HUDEP-2 (cell line): ENCODE results near the gene ADGRL3.

Source experiments
- DNase-seq, 76 experiments: peaks; one replicate each; lab custom pipeline; 2025; ENCODE audit not compliant: unreplicated experiment in 76 of 76; lab: John Stamatoyannopoulos, UW

Gene ADGRL3

DNA sequence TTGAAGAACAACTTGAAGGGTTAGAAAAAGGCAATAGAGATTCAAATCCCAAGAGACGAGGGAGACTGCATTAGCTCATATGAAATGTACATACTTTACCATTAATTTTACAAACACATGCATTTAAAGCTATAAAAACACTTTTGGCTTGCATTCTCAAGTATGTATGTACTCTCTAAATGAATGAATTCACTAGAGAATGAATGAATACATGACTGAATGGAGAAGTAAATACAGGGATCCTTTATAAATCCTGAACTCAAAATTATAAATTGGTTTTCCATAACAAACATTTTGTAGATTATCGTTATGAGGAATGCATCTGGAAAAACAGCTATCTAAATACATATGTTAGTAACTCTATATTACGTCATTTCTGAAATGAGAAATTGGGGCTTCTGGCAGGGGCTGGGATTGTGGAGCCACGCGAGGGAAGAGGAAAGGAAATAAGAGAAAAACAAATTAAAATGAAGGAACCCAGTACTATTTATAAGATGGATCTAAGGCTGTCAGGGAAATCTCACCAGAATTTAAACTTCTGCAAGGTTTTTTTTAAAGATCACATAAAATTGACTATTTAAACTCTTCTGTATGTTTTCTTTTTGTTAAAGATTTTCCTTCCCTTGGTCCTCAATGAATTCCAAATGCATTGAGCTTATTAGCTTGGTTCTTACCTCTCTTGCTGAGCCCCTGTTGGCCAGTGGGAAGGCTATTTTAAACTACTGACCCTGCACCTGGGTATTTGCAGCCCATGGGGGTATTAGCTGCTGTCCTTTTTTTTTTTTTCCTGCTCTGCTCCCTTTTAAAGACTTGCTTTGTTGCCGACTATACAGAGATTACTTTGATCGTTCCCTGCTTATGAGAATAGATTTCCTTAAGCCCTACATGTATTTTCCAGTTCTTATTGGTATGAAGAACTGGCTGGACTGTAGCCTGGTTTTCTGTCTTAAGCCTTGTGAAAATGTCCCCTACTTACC, 207.8 kb downstream of the ADGRL3 start:
- no peak for DNase-seq

DNA sequence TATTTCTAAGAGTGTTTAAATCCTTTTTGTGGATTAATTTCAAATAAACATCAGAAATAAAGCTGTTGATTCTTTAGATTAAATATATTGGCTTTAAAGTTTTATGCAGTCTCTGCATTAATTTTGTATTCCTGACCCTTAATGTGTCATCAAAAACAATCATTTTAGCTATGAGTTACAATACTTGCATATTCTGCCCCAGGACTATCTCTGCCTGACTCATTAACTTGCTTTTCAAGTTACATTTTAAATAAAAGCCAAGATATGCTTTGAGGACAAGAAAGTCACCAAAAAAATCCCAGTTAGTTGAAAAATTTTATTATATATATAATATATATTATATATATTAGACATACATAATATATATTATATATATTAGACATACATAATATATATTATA, 208.7 kb downstream of the ADGRL3 start:
- DNase-seq, result no peak

DNA sequence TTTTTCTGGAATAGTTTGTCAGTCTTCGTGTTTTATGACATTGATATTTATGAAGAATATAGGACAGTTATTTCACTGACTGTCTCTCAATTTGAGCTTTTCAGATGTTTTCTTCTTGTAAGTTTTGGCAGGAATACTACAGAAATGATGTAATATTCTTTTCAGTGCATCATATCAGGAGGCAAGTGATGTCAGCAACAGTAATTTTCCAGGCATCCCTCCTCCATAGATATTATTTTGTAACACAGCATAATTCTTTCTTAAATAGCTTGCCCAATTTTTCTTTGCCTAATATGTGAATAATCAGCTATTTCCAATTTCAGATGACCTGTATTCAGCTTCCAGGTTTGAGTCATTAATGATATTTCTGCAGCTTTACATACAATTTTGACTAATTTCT, 211.1 kb downstream of the ADGRL3 start:
- DNase-seq, result no peak

DNA sequence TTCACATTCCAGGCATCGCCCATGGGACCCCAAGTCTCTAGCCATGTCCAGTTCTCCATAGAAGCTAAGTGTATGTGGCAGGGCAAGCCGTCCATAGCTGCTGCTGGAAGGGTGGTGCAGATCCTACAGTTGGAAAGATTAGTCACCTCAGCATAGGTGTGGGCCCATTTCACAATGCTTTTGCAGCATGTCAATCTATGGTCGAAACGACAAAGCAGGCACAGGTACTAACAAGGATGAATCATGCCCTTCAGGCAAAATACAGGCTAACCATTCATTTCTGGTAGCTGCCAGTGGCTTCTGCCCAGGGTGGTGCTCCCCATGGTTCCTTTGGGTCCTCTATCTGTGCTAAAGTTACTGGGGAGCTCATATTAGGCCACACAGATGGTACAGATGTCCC, 225.2 kb downstream of the ADGRL3 start:
- no peak for DNase-seq

DNA sequence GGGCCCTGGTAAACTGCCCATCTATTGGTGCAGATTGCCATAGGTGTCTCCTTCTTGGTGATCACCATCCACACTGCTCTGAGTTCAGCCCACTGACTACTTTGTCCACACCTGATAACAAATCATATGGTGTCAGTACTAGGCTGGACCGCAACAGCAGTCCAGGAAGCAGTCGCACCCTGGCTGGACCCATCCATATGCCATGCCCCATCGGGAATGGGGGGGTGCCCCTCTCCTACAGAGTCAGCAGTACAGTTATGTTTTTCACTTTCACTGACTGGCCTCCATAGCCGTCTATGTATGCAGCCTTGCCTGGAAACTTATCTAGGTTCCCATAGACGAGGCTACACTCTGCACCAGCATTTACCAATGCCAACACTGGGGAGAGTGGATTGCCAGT, 226.1 kb downstream of the ADGRL3 start:
- no peak for DNase-seq

DNA sequence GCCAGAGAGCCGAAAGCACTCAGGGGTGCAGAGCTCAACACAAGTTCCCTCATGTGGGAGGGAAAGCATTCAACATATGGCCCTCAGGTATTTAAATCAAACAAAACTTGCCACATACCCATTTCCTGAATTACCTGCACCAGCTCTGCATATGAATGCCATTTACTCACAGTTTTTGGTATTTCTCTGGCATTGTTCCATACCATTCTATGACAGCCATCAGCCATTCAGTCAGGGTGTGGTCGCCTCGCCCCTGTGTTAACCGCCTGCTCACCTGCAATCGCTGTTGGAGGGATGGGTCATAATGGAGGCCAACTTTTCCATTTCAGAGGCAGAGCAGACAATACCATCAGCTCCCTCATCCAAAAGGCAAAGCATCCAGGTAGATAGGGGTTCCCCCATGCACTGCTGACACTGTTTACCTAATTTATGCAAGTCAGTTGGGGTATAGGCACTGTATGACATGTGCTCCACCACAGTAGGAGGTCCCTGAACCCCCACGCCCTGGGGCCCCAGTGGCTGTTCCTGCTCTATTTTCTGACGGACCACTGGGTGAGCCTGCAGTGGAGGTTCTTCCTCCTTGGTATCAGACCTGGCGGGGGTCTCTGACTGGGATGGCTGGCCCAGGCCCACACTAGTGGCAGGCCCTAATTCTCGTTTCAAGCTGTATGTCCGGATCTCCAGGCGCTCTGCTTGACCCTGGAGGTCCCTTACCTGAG, 227.1 kb downstream of the ADGRL3 start:
- DNase-seq, result no peak

DNA sequence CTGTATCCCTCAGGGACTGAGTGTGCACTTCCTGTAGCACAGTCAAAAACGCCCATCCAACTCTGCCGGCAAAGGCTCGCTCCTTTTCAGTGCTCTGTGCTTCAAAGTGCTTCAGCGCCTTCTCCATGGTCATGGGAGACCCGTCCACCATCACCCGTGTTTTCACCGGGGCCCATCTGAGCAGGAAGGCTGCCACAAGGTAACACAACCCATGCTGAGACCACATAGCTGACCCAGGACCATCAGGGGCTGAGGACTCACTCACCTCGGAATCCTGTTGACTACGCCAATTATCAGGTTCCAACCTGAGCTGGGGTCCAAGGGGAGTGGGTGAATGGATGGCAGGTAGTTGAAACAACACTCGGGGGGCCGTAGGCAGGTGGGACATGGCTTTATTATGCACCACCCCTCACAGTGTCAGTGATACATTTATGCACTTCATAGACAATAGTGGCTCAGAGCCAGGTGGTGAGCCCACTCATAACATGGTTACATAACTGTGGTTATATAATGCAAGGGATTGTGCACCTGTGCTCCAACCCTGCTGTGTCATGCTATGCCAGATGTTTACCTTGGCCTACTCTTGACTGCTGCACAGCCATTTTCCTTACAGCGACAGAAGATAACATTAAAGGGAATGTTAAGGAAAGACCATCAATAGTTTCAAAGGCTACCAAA, 227.8 kb downstream of the ADGRL3 start:
- no peak for DNase-seq

DNA sequence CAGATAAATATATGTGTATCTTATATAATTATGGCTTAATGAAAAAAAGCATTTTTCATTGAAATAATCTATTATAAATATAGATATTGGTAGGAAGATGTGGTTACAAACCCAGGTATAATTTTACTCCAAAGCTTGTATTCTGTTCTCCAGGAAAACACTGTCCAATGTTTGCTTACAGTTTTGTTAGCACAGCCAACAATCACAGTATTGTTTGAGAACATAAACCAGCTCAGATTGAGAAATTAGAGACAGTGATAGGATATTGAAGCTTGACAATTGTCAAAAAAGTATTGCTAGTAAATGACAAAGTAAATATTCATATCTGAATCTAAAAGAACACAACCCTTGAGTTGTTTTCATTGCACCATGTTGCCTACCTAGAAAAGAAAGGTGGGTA, 228.8 kb downstream of the ADGRL3 start:
- no peak for DNase-seq

DNA sequence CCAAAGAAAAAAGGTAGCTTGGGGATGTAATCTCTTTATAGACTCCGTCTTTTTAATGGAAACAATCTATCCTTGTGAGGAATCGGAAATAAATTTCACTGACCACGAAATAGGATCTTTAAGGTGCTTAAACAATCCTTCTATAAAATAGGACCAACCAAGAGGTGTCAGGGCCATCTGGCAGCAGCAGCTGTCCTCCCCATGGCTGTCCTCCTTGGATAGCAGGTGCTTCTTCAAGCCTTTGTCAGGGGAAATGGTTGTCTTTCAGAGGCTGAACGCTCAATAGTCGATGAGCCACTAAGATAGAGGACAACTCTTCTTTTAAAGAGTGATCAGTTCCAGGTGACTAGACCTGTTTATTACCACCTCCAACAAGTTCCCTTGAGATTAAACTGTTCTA, 231.0 kb downstream of the ADGRL3 start:
- no peak for DNase-seq

DNA sequence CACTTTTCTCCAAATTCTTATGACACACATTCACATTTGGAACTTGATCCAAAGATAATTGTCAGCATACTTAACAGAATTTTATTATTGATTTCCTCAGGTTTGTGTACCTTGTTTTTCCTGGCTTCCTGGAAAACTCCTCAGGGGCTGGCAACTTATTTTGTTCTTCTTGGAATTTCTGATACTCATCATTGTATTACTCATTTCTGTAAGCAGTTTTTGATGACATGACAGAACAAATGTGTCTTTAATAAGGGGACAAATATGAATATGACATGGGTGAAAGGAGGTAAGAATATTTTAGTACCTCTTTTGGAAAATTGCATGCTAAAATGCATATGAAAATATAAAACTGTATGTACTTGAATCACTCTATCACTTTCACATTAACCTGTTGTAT, 237.8 kb downstream of the ADGRL3 start:
- DNase-seq, result no peak

DNA sequence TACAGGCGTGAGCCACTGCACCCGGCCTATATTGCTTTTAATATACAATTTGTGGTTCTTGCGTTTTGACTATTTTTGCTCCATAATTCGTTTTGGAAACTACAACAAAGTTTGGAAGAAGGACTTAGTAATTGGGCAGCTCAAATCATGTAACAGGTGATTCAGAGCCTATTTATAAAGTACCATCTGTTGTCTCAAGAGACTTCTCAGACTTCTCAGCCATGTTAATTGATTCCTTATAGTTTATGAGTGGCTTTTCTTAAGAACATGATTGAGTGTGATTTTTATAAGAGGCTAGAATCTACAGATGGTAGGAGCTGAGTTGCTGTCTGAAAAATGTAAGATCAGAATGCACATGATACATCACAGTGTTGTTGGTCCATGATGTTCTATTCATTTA, 240.2 kb downstream of the ADGRL3 start:
- no peak for DNase-seq

DNA sequence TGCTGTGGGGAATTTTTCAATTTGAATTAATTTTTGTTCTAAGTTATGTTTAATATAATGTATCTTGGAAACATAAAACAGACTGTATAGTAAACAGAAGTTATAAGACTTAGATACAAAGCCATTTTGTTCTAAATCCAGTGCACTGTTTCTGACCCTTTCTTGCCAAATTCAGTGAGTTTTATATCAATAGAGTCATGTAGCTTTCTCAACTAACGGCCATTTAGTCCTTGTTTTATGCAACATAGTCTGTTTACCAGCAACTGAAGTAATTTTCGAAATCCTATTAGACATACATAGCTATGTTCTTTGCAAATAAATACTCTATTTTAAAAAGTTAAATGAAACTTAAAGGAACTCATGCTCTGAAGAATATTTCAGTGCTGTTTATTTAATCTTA, 242.8 kb downstream of the ADGRL3 start:
- DNase-seq, result no peak

DNA sequence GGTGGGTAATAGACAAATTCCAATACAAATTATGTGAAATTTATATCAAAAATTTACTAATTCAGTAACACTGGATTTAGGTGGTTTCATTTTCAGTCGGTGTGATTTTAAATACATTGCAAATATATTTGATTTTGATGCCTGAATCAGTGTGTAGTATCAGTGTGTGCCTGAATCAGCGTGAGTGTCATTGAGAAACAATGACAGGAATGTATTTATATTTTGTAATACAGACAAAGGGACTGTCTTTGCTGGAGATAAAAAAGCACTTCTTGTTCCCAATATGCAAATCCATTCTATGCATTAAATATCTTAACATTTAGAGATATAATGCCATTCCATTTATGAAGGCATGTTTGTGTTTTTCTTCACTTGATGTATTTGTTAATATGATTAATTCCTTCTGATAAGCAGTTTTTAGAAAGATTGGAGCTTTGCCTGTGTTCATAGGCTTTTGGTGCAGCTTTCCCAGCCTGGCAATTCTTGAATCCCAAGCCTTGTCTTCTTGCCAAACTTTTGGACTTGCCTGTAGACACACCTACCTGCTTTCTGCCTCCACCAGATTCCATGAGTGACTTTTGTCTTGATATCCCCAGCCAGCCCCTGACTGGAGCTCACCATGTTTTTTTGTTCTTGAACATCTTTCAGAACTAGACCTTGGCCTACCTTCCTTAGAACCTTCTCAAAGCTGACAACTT, 243.8 kb downstream of the ADGRL3 start:
- DNase-seq, result no peak

DNA sequence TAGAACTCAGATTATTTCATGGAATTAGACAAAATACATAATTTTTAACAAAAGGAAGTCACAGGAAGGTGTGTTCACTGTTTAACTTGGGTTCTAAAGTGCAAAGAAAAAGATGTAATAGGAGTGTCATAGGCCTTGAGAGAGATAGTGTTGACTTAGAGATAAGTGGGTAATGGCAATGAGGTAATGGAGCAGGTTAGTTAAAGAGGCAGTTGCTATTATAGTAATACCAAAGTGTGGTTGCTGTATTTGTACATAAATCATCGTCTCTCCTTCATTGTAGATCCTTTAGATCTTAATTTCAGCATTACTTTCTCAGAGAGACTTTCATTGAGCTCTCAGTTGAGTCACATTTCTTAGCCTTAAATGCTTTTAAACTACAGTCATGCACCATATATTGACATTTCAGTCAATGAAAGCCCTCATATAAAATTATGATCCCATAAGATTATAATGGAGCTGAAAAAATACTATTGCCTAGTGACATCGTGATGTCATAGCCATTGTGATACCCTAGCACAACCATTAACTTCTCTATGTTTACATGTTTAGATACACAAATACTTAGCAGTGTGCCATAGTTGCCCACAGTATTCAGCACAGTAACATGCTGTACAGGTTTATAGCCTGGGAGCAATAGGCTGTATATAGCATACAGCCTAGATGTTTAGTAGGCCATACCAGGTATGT, 245.4 kb downstream of the ADGRL3 start:
- no peak for DNase-seq

DNA sequence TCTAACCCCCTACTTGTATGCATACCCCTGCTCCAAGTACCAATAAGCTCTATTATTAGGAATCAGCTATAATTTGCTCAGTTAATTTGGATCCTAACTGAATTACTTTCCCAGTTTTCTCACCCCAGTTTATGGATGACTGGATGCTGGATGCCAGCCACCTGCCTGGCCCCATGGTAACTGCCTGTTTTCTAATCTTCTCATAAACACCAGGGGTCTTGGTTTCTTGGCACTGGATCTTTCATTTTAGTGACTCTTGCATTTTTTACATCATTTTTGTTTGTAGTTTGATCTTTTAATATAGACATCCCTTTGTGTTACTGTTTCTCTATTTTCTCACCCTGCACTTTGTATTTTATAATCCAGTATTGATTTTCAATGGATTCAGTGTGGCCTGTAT, 246.8 kb downstream of the ADGRL3 start:
- DNase-seq, result no peak

DNA sequence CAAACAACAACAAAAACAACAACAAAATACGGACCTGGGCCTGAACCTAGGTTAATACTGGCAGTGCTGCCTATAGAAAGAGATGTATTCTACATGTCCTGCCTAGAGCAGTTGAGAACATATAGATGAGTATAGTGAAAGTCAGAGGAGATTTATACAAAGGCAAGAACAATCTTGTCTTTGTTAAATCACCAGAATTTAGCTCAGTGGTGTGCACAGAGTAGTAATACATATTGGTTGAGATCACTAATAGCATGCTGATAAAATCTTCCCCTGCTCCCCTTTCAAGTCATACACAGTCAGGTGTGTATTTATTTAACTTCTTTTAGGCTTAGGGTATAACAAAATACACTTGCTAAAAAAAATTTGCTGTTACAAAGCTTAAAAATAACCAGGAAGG, 247.8 kb downstream of the ADGRL3 start:
- no peak for DNase-seq

DNA sequence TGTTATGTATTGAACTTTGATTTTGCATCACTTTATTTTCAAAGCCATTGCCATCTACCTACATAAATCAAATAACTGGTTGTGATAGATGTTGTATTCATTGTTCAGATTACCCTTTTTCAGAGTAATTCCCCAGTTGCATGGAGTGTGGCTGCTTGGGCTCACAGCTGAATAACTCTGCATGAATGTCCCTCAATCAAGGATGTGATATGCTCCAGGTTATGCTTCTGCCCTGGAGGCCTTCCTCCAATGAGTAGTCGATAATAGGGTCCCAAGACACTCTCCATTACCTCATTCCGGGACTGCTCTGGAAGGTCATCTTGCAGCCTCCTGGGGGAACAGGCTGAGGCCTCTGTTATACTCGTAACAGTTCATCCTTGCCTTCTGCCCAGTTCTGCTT, 251.8 kb downstream of the ADGRL3 start:
- no peak for DNase-seq

DNA sequence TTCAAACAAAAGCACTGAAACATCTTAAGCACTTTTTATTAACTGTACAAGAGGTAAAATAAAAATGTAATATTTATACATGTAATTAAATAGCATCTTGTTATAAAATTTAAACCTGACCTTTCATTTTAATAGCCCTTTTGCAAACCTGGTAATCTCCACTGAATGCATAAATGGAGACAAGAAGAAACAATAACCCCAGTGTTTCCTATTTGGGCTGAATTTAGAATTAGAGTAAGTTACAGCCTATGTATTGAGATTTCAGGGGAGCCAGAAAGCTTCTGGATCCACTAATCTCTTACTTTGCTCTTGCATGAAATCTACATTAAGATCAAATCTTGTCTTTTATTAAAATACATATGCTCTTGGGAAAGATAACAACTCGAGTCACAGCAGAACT, 261.8 kb downstream of the ADGRL3 start:
- DNase-seq, result no peak

DNA sequence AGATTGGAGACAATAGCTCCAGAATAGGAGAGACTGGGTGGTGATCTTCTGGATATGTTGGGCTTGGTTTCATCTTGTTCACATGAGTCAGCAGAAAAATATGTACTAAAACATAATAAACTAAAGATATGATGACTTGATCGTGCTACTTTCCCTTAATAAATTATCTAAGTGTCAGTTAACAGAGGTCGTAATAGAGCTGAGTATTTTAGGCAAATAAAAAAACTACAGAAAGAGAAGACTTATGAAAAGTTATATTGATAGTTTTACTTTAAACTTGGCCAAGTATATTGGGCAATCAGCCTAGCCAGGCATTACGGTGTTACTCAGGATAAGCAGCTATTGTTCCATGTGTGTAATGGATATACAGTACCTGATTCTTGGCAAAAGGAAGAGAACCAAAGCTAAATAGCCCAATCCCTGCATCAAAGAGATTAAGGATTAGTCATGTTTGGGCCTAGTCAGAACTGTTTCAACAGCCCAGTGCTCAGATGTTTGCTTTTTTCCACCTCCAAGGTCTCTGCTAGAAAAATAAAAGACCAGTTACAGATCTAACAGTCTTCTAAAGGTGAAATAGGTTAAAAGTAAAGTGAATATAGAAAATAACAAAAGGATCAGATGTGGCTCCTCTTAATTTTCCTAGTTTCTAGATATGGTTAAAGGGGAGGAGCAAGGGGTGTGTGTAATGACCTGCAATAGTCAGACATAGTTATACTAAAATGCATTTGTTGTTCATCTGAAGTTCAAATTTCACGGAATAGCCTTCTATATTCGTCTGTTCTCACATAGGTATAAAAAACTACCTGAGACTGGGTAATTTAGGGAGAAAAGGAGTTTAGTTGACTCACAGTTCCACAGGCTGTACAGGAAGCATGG, 262.6 kb downstream of the ADGRL3 start:
- DNase-seq, result no peak
